ENCODE data around the gene UBA6. TPM values are rescaled to one million over a fixed set of nuclear protein-coding genes. Genes with fewer than 3 reads are reported as not detected.

Gene UBA6
- polyA plus RNA-seq, 2 of the 4 experiments (the other 2 are of a cell fraction) = 33.9 to 84.6 TPM

DNA sequence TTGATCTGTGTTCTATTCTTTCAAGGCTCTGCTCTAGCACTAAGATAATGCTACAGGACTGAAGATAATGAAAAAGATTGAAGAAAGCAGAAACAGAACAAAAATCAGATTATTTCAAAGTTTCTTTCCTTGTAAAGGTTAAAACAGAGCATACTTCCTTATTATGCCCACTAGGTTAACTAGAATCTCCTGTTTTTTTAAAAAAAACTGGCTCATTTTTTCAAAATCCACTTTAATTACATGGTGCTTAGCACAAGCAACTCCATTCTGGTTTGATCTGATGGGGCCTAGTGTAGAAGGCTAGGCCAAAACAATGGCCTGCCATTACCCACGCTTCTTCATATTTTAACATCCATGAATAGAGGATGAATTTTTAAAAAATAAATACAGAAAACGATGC lies 1.2 kb upstream of the UBA6 start:
- FAIRE-seq = no peak
- WGBS (ENCODE audit: missing lambda C conversion rate) = 88% methylated on average over 2 of the region's 2 CpGs
- CTCF ChIA-PET = interaction anchor here (2.4 kb wide), 1 partner anchor 45 kb away, joined by 6 read pairs; no protein-coding TSS in a partner anchor
- POLR2A ChIA-PET = interaction anchor here (1.5 kb wide), 1 partner anchor 25 kb away, joined by 3 read pairs; no protein-coding TSS in a partner anchor
- no peak for DNase-seq (ENCODE audit: low read depth in 1 of 2, low spot score in 1 of 2)
- Histone ChIP-seq H3K9me3 (no peaks in the 10 kb centered on the region), H3K4me1 (peaks cover 12% of the 10 kb centered on the region; the same call in 2 of the 3 replicates), H3K4me2 (peak overlapping the region; percentile 88), H3K4me3 (peak overlapping the region; percentile 71), H3K27ac (peak overlapping the region; percentile 81 to 88; a peak in 4 of 6 replicates)
- ATAC-seq = no peak
- TF ChIP-seq NR3C1 (IDR thresholded peaks at IDR 0.05) = no peak
- no peak for TF ChIP-seq E2F6 (IDR thresholded peaks at IDR 0.05; ENCODE audit: borderline replicate concordance, low read depth)
- TF ChIP-seq ESRRA (IDR thresholded peaks at IDR 0.05; ENCODE audit: borderline replicate concordance, low read length) = no peak
- no peak for TF ChIP-seq EP300 (IDR thresholded peaks at IDR 0.05)
- TF ChIP-seq FOSB (CRISPR knock-in tag; IDR thresholded peaks at IDR 0.05) = no peak
- no peak for TF ChIP-seq HDAC2 (IDR thresholded peaks at IDR 0.05)

- 0% methylated on average over 4 of the region's 4 CpGs for WGBS (ENCODE audit: missing lambda C conversion rate)
- DNase-seq (ENCODE audit: low read depth in 1 of 2, low spot score in 1 of 2) = peak in 1 of 2 experiments; percentile 39
- ATAC-seq = peak; percentile 26 to 35; a peak in 4 of 6 replicates
- CTCF ChIA-PET = interaction anchor here (1.0 to 2.4 kb wide), 3 partner anchors 10 to 45 kb away, joined by 3 to 6 read pairs (median 6); no protein-coding TSS in a partner anchor
- FAIRE-seq = no peak
- TF ChIP-seq REST (IDR thresholded peaks at IDR 0.05) = no peak
- no peak for TF ChIP-seq ESRRA (IDR thresholded peaks at IDR 0.05; ENCODE audit: borderline replicate concordance, low read length)
- TF ChIP-seq CBX2 (IDR thresholded peaks at IDR 0.05; ENCODE audit: borderline replicate concordance, low read depth) = no peak
- no peak for TF ChIP-seq POLR2AphosphoS2 (conservative IDR thresholded peaks at IDR 0.05; ENCODE audit: low read length)
- TF ChIP-seq POLR2A (IDR thresholded peaks at IDR 0.05; ENCODE audit: low read length) = no peak
- TF ChIP-seq NR3C1 (IDR thresholded peaks at IDR 0.05) = no peak
- no peak for TF ChIP-seq MYC (IDR thresholded peaks at IDR 0.05; ENCODE audit: borderline replicate concordance, low read length)
- no peak for TF ChIP-seq HOXB5 (CRISPR knock-in tag; IDR thresholded peaks at IDR 0.05)
- no peak for TF ChIP-seq NPAS2 (CRISPR knock-in tag; IDR thresholded peaks at IDR 0.05; ENCODE audit: borderline replicate concordance)
- no peak for TF ChIP-seq SMC3 (IDR thresholded peaks at IDR 0.05)
- no peak for TF ChIP-seq MAX (IDR thresholded peaks at IDR 0.05)
- TF ChIP-seq TP53 (CRISPR knock-in tag; IDR thresholded peaks at IDR 0.05) = no peak
- TF ChIP-seq NFE2L2 (conservative IDR thresholded peaks at IDR 0.05; ENCODE audit: low read length) = no peak
- no peak for TF ChIP-seq SREBF2 (IDR thresholded peaks at IDR 0.05)
- TF ChIP-seq BCL3 (IDR thresholded peaks at IDR 0.05) = no peak
- TF ChIP-seq, protein P1, sequence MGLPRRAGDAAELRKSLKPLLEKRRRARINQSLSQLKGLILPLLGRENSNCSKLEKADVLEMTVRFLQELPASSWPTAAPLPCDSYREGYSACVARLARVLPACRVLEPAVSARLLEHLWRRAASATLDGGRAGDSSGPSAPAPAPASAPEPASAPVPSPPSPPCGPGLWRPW (IDR thresholded peaks at IDR 0.05) = no peak
- no peak for TF ChIP-seq HOXA7 (CRISPR knock-in tag; IDR thresholded peaks at IDR 0.05)
- TF ChIP-seq CBX8 (IDR thresholded peaks at IDR 0.05) = no peak
- H3K4me1 ChIP-seq = peaks cover 12% of the 10 kb centered on the region; the same call in 2 of the 3 replicates
- H3K4me3 ChIP-seq = peak overlapping the region; percentile 71
- H3K27ac ChIP-seq = peak overlapping the region; percentile 81 to 88
- H3K4me2 ChIP-seq = peak overlapping the region; percentile 88
- H3K9me3 ChIP-seq = no peaks in the 10 kb centered on the region
- POLR2A ChIA-PET = interaction anchor here (0.8 to 1.9 kb wide), 3 partner anchors 10 to 26 kb away, joined by 3 to 6 read pairs (median 4); no protein-coding TSS in a partner anchor
These were observed 529 bp upstream of the UBA6 start for GRCh38 chr4:67701517-67701850.
